22Rv1 (cell line): ENCODE results near the gene B3GAT2.

Experiments
- H3K27ac ChIP-seq: fragments of 450-650 bp; 2 replicates; pipeline ENCODE4 v1.5.1; 2017
- ZFX ChIP-seq: fragments of 450-650 bp; IDR thresholded peaks from 2 replicates; pipeline ENCODE4 v1.6.1; 2017; ENCODE audit warnings: antibody characterized with exemption, borderline replicate concordance
- TF ChIP-seq, protein P1 (sequence below): fragments of 450-650 bp; IDR thresholded peaks from 2 replicates; pipeline ENCODE4 v1.5.1; 2017; ENCODE audit warnings: mild to moderate bottlenecking

Gene B3GAT2

DNA sequence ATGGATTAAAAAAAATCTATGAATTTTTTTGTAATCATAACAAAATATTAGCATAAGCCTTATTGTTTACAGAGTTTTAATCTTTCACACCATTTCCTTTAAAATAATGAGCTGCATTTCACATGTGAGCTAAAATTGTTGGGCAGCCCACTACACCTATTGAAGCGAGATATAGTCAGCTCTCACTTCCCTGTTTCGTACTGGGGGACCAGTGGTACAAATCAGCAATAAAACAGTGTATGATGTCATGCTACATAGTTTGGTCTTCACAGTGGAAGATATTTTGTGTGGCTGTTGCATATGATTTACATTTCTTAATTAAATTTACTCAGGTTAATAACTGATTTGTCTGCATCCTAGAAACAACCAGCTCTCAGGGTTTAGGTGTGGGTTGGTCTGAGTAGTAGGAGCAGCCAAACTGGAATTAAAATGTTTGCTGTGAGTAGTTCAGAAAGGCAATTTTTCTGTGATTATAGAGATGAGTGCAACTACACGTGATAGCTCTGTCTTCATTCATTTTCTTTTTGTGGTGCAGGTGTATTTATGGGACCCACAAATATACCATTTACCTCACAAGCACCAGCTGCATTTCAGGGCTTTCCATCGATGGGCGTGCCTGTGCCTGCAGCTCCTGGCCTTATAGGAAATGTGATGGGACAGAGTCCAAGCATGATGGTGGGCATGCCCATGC lies 99.3 kb downstream of the B3GAT2 start:
- TF ChIP-seq ZFX = no peak
- TF ChIP-seq, protein P1, sequence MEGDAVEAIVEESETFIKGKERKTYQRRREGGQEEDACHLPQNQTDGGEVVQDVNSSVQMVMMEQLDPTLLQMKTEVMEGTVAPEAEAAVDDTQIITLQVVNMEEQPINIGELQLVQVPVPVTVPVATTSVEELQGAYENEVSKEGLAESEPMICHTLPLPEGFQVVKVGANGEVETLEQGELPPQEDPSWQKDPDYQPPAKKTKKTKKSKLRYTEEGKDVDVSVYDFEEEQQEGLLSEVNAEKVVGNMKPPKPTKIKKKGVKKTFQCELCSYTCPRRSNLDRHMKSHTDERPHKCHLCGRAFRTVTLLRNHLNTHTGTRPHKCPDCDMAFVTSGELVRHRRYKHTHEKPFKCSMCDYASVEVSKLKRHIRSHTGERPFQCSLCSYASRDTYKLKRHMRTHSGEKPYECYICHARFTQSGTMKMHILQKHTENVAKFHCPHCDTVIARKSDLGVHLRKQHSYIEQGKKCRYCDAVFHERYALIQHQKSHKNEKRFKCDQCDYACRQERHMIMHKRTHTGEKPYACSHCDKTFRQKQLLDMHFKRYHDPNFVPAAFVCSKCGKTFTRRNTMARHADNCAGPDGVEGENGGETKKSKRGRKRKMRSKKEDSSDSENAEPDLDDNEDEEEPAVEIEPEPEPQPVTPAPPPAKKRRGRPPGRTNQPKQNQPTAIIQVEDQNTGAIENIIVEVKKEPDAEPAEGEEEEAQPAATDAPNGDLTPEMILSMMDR = no peak
- no peak overlapping the region for H3K27ac ChIP-seq

DNA sequence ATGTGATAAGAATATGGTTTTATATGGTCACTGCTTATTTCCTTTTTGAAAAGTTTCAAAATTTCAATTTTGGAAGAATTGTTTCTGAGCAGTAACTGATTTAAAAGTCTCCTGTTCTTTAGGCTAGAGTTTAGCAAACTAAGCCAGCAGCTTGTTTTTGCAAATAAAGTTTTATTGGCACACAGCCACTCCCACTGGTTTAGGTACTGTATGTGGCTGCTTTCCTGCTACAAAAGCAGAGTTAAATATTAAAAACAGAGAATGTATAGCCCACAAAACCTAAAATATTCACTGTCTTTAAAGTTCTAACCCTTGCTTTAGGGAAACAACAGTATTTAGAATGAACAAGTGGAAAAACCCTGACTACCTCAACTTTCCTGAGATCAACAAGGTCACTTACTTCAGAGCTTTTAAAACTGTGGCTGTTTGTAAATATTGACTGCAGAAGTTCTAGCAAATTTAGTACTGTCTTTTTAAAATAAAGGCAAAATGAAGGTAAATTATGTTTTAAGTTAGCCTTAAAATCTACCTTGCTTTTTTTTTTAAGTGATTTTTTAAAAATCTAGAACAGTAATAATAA lies 104.1 kb downstream of the B3GAT2 start:
- TF ChIP-seq, protein P1 = no peak
- no peak for TF ChIP-seq ZFX
- H3K27ac ChIP-seq = no peak overlapping the region

DNA sequence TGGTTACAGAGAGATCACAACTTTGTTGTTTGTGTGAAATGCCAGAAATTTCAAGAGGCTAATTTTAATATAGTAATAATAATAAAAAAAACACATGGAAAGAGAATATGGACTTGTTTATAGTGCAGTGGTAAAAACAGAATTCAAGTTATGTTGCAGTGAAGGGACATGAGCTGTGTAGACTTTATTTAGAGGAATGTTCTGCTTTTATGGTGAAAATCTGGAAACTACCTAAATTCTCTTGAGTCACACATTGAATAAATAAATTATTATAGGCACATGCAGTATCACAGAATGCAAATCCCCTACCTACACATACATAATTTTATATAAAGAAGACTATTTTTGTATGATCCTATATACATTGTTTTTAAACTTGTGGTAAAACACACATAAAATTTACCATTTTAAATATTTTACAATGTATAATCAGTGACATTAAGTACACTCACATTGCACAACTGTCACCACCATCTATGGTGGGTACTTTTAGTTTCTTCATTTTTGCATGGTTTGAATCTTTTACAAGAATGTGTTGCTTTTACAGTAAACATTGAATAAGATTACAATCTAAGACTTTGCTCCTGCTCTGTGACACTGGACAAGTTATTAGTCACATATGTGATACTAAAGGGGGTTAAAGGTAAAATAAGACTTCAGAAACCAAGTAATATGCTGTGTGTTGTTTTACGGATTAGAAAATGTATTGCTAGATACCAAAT lies 107.4 kb downstream of the B3GAT2 start:
- no peak for TF ChIP-seq ZFX
- H3K27ac ChIP-seq = no peak overlapping the region

DNA sequence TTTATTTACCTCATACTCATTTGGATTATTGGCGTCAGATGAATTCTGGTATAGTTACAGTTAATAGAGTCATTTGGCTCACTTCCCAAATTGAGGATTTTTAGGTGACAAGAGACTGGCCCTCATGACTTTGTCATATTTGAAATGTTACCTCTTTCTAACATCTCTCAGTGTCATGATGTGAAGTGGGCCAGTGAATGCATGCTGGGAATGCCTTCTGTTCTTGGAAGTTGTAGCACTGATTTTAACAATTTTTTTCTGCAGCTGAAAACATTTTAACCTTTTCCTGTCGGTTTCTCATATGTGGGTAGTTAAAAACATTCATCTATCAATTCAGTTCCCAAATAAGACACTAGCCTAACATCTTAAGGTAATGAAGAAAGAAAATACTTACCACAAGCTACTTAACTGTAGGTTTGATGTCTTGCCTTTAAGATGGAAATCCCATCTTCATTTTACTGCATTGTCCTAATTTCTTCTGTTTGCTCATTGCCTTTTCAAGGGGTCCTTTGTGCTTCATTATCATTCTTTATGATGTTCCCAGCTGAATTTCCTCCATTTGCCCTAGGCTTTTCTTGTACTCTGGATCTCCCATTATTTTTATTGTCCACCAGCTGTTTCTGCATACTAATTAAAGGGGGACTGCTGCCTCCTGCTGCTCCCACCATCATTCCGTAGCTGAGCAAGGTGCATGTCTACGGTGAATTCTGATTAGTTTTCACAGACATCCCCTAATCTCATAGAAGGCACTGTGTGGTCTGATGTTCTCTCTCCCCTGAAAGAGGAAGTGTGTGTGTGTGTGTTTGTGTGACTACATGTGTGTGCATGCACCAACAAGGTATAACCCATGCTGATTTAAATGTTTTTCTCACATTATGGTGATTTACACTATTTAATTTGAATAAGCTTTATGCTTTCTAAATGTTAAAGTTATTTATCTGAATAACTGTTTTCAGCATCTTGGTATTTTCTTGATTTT lies 109.5 kb downstream of the B3GAT2 start:
- no peak overlapping the region for H3K27ac ChIP-seq
- TF ChIP-seq, protein P1 = no peak
- TF ChIP-seq ZFX = no peak

DNA sequence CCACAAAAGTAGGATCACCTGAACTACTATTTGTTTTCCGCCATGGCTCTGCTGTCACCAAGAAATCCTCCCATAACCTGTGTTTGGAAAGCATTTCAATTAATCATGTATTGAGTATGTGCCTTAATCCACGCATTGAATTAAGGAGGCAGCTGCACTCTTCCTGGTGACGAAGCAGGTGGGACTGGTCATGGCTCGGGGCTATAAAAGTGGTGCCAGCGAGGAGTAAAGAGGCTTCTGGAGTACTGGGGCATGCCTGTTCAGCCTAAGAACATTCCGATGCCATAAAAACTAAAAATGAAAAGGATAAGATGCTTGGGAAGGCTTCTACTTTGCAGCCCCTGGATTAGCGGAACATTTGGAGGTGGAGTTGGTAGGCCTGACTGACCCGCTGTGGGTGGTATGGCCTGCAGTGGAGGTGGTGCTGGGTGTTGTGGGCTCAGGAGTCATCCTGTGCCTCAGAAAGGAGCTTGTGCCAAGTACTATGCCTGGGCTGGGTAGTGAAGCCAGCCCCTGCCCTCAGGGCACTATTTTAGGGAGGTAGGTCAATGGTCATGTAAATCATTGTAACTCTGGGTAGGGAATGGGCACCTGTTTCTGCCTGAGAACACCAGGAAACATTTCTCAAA lies 110.5 kb downstream of the B3GAT2 start:
- H3K27ac ChIP-seq = no peak overlapping the region
- TF ChIP-seq, protein P1 = no peak
- TF ChIP-seq ZFX = no peak

DNA sequence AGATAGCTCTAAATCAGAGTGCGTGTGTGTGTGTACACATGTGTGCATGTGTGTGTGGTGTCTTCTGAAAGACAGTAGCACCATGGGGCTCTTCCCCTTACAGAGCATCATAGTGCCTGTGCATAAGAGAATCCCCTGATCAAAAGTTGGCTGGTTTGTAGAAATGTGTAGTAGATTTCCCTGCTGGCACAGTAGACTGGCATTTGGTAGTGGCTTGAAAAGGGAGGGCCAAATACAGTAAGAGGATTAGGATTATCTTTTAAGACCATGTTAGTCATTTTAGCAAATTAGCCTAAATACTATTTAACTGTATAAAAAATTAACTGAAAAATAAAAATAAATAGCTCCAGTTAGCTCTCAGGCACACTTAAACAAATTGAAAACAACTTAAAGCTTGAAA lies 112.6 kb downstream of the B3GAT2 start:
- no peak overlapping the region for H3K27ac ChIP-seq
- TF ChIP-seq, protein P1 = no peak
- no peak for TF ChIP-seq ZFX
